H9 (cell line): Measurements from ENCODE around the gene ZNF512B. TPM values are rescaled to one million over a fixed set of nuclear protein-coding genes. Genes with fewer than 3 reads are reported as not detected.

ENCODE experiments used
- DNase-seq: peaks from one replicate; pipeline ENCODE4 v3.0.0-alpha.2; 2017
- H2AFZ ChIP-seq: one replicate; pipeline ENCODE4 v1.6.1; 2013; ENCODE audit warnings: mild to moderate bottlenecking, low read length, control low read depth, moderate library complexity
- H2AK5ac ChIP-seq: 2 replicates; pipeline ENCODE4 v1.6.1; 2013; ENCODE audit warnings: low read length, control low read depth, mixed read lengths; ENCODE audit not compliant: insufficient read length
- H2BK120ac ChIP-seq: one replicate; pipeline ENCODE4 v1.6.1; 2013; ENCODE audit warnings: low read depth, mild to moderate bottlenecking, low read length, control low read depth, inconsistent platforms; ENCODE audit not compliant: poor library complexity, severe bottlenecking
- H2BK12ac ChIP-seq: 2 replicates; pipeline ENCODE4 v1.6.1; 2013; ENCODE audit warnings: low read length, control low read depth, mixed read lengths, low read depth; ENCODE audit not compliant: insufficient read length
- H2BK15ac ChIP-seq: 2 replicates; pipeline ENCODE4 v1.6.1; 2013; ENCODE audit warnings: low read depth, low read length, control low read depth
- H2BK20ac ChIP-seq: one replicate; pipeline ENCODE4 v1.6.1; 2013; ENCODE audit warnings: low read depth, mild to moderate bottlenecking, low read length, control low read depth, inconsistent platforms; ENCODE audit not compliant: poor library complexity, severe bottlenecking
- H2BK5ac ChIP-seq: 2 replicates; pipeline ENCODE4 v1.6.1; 2013; ENCODE audit warnings: low read length, control low read depth, mixed read lengths; ENCODE audit not compliant: insufficient read length
- H3K14ac ChIP-seq: 2 replicates; pipeline ENCODE4 v1.6.1; 2013; ENCODE audit warnings: low read length, control low read depth; ENCODE audit not compliant: insufficient read depth
- H3K18ac ChIP-seq: 2 replicates; pipeline ENCODE4 v1.6.1; 2013; ENCODE audit warnings: low read depth, mild to moderate bottlenecking, mixed read lengths, low read length, control low read depth; ENCODE audit not compliant: insufficient read length
- H3K23ac ChIP-seq: 2 replicates; pipeline ENCODE4 v1.6.1; 2013; ENCODE audit warnings: low read length, control low read depth, mixed read lengths, low read depth; ENCODE audit not compliant: insufficient read length
- H3K23me2 ChIP-seq: 2 replicates; pipeline ENCODE4 v1.6.1; 2013; ENCODE audit warnings: low read depth, mild to moderate bottlenecking, mixed read lengths, low read length, control low read depth; ENCODE audit not compliant: insufficient read length, poor library complexity, severe bottlenecking
- H3K27ac ChIP-seq: 2 replicates; pipeline ENCODE4 v1.5.1; 2013; ENCODE audit warnings: low read length, control low read depth, mixed read lengths, low read depth; ENCODE audit not compliant: insufficient read length
- H3K27me3 ChIP-seq: 2 replicates; pipeline ENCODE4 v1.6.1; 2013; ENCODE audit warnings: low read length, control low read depth, inconsistent platforms; ENCODE audit not compliant: insufficient read depth
- H3K4ac ChIP-seq: 2 replicates; pipeline ENCODE4 v1.6.1; 2013; ENCODE audit warnings: low read depth, mild to moderate bottlenecking, control low read depth, inconsistent platforms, low read length, moderate library complexity
- H3K4me1 ChIP-seq: 2 replicates; pipeline ENCODE4 v1.6.1; 2013; ENCODE audit warnings: low read length, control low read depth, inconsistent platforms; ENCODE audit not compliant: insufficient read depth
- H3K4me2 ChIP-seq: 2 replicates; pipeline ENCODE4 v1.6.1; 2013; ENCODE audit warnings: low read length, control low read depth, mixed read lengths; ENCODE audit not compliant: insufficient read length, insufficient read depth
- H3K56ac ChIP-seq: 2 replicates; pipeline ENCODE4 v1.6.1; 2013; ENCODE audit warnings: low read depth, mild to moderate bottlenecking, mixed read lengths, low read length, control low read depth; ENCODE audit not compliant: insufficient read length
- H3K79me1 ChIP-seq: 2 replicates; pipeline ENCODE4 v1.6.1; 2013; ENCODE audit warnings: low read depth, mild to moderate bottlenecking, moderate library complexity, low read length, control low read depth, inconsistent platforms; ENCODE audit not compliant: insufficient read depth, poor library complexity, severe bottlenecking
- H3K79me2 ChIP-seq: 2 replicates; pipeline ENCODE4 v1.6.1; 2013; ENCODE audit warnings: low read length, control low read depth, inconsistent platforms; ENCODE audit not compliant: insufficient read depth
- H3K9ac ChIP-seq: 2 replicates; pipeline ENCODE4 v1.6.1; 2013; ENCODE audit warnings: low read length, control low read depth, mixed read lengths; ENCODE audit not compliant: insufficient read length; ENCODE audit errors: extremely low read depth
- H3K9me3 ChIP-seq: one replicate; pipeline ENCODE4 v1.6.1; 2013; ENCODE audit warnings: low read depth, low read length, inconsistent platforms; ENCODE audit not compliant: control insufficient read depth
- H3T11ph ChIP-seq: one replicate; pipeline ENCODE4 v1.6.1; 2013; ENCODE audit warnings: mild to moderate bottlenecking, low read length, control low read depth, inconsistent platforms
- H4K20me1 ChIP-seq: one replicate; pipeline ENCODE4 v1.6.1; 2013; ENCODE audit not compliant: control insufficient read depth, insufficient read length, insufficient read depth
- H4K5ac ChIP-seq: 2 replicates; pipeline ENCODE4 v1.6.1; 2013; ENCODE audit warnings: low read depth, mild to moderate bottlenecking, mixed read lengths, low read length, control low read depth; ENCODE audit not compliant: insufficient read length
- H4K8ac ChIP-seq: replicated peaks from 2 replicates; pipeline ENCODE4 v1.6.1; 2013; ENCODE audit warnings: low read length, control low read depth, mixed read lengths, low read depth; ENCODE audit not compliant: insufficient read length
- H4K91ac ChIP-seq: 2 replicates; pipeline ENCODE4 v1.6.1; 2013; ENCODE audit warnings: low read depth, mild to moderate bottlenecking, moderate library complexity, mixed read lengths, low read length, control low read depth; ENCODE audit not compliant: insufficient read length
- H3K27ac Mint-ChIP-seq, 3 experiments: 2 replicates in 2 of 3; 3 replicates in 1 of 3; pipeline ENCODE4 v1.8.0; 2020 to 2021; ENCODE audit warnings: mixed read lengths in 3 of 3, mild to moderate bottlenecking in 1 of 3, moderate library complexity in 1 of 3
- H3K27me3 Mint-ChIP-seq: 2 replicates; pipeline ENCODE4 v1.8.0; 2021; ENCODE audit warnings: low read depth, mild to moderate bottlenecking, moderate library complexity, mixed read lengths
- H3K36me3 Mint-ChIP-seq, 3 experiments: 2 replicates in 2 of 3; 3 replicates in 1 of 3; pipeline ENCODE4 v1.8.0; 2020 to 2021; ENCODE audit warnings: low read depth in 3 of 3, mixed read lengths in 3 of 3; ENCODE audit not compliant: insufficient read depth in 1 of 3
- H3K4me1 Mint-ChIP-seq, 2 experiments: 2 replicates each; pipeline ENCODE4 v1.8.0; 2020; ENCODE audit warnings: mixed read lengths in 2 of 2
- H3K4me3 Mint-ChIP-seq, 2 experiments: 2 replicates in 1 of 2; 3 replicates in 1 of 2; pipeline ENCODE4 v1.8.0; 2020 to 2021; ENCODE audit warnings: mild to moderate bottlenecking in 2 of 2, mixed read lengths in 2 of 2, moderate library complexity in 1 of 2
- H3K9me3 Mint-ChIP-seq, 2 experiments: 2 replicates in 1 of 2; 3 replicates in 1 of 2; pipeline ENCODE4 v1.8.0; 2020; ENCODE audit warnings: mild to moderate bottlenecking in 2 of 2, mixed read lengths in 2 of 2, moderate library complexity in 1 of 2
- CTCF ChIP-seq: fragments of 200-600 bp; sonication (generic); conservative IDR thresholded peaks from 3 replicates; pipeline ENCODE4 v1.8.0; 2021; ENCODE audit warnings: antibody characterized with exemption, mild to moderate bottlenecking
- WGBS: extraction: QIAGEN DNeasy Blood & Tissue Kit; methylation state at CpG from one replicate; pipeline ENCODE4 v1.1.7; 2013; ENCODE audit warnings: missing lambda C conversion rate, low lambda C conversion rate, mixed read lengths; ENCODE audit not compliant: insufficient read length; ENCODE audit errors: extremely low coverage; 5-methylcytosine and 5-hydroxymethylcytosine counted together
- total RNA-seq: library from RNA; stranded (reverse); gene quantifications from 2 replicates; pipeline ENCODE4 v1.2.1, GENCODE V29; 2021

The ZNF512B gene
- total RNA-seq, 1 experiment from 2014 or later = 46.0 TPM

GRCh38 chr20:64006902-64007301 lies 37.2 kb upstream of the ZNF512B start:
- H3K14ac ChIP-seq = no peak overlapping the region
- no peak overlapping the region for H3K4me3 Mint-ChIP-seq
- H2BK120ac ChIP-seq = no peak overlapping the region
- no peak overlapping the region for H3T11ph ChIP-seq
- no peaks in the 10 kb centered on the region for H3K9me3 ChIP-seq
- H3K23me2 ChIP-seq = no peaks in the 10 kb centered on the region
- no peak overlapping the region for H3K27ac ChIP-seq
- peaks cover 4 to 5% of the 10 kb centered on the region in 2 experiments; a peak in 2 of 5 replicates for H3K9me3 Mint-ChIP-seq
- H3K79me1 ChIP-seq = peaks cover 4% of the 10 kb centered on the region
- WGBS = no CpG with 5 or more reads among the region's 3 CpGs
- DNase-seq = no peak
- H3K4me1 ChIP-seq = no peaks in the 10 kb centered on the region
- no peaks in the 10 kb centered on the region for H3K27me3 ChIP-seq
- H3K4ac ChIP-seq = no peak overlapping the region
- H3K23ac ChIP-seq = no peak overlapping the region
- H2AK5ac ChIP-seq = no peak overlapping the region
- H2BK15ac ChIP-seq = no peak overlapping the region
- H3K56ac ChIP-seq = no peak overlapping the region
- no peak overlapping the region for H3K9ac ChIP-seq
- H3K27ac Mint-ChIP-seq = no peak overlapping the region
- H3K18ac ChIP-seq = no peak overlapping the region
- H4K20me1 ChIP-seq = no peaks in the 10 kb centered on the region
- peaks cover 25 to 80% (median 72%) of the 10 kb centered on the region in 3 experiments for H3K36me3 Mint-ChIP-seq
- no peak overlapping the region for H2BK12ac ChIP-seq
- H3K79me2 ChIP-seq = no peaks in the 10 kb centered on the region
- H4K8ac ChIP-seq = no peak overlapping the region
- H2BK20ac ChIP-seq = no peak overlapping the region
- H2AFZ ChIP-seq = no peak overlapping the region
- H3K4me2 ChIP-seq = no peak overlapping the region
- no peak overlapping the region for H2BK5ac ChIP-seq
- no peak overlapping the region for H4K91ac ChIP-seq
- H3K27me3 Mint-ChIP-seq = no peaks in the 10 kb centered on the region
- no peaks in the 10 kb centered on the region for H3K4me1 Mint-ChIP-seq
- H4K5ac ChIP-seq = no peak overlapping the region
- TF ChIP-seq CTCF = no peak
